CD14-positive monocyte (primary cell): ENCODE results near the gene MC3R. TPM values are rescaled to one million over a fixed set of nuclear protein-coding genes. Genes with fewer than 3 reads are reported as not detected.

ENCODE experiments used
- DNase-seq, 3 donors: peaks; one replicate each; pipeline ENCODE4 v3.0.0-alpha.2; 2011 to 2022
- H2AFZ ChIP-seq: 2 replicates; pipeline ENCODE4 v1.6.0; 2012; ENCODE audit warnings: mild to moderate bottlenecking, low read depth, low read length, inconsistent platforms; ENCODE audit not compliant: insufficient read depth, poor library complexity, severe bottlenecking
- H3K27ac ChIP-seq, 2 donors: 1 replicate in 1 of 2; 2 replicates in 1 of 2; pipeline ENCODE4 v1.5.1; 2012 to 2013; ENCODE audit warnings: low read length in 2 of 2, control low read depth in 1 of 2, inconsistent platforms in 1 of 2, low read depth in 1 of 2, mild to moderate bottlenecking in 1 of 2
- H3K27me3 ChIP-seq, 2 donors: one replicate each; pipeline versions ENCODE4 v1.6.0 to v1.6.1; 2011 to 2013; ENCODE audit warnings: low read length in 2 of 2; ENCODE audit not compliant: control insufficient read depth in 2 of 2, insufficient read depth in 2 of 2
- H3K36me3 ChIP-seq, 2 donors: replicated peaks in 1 of 2; 1 replicate in 1 of 2; 2 replicates in 1 of 2; pipeline versions ENCODE4 v1.5.1 to v1.6.1; 2012 to 2013; ENCODE audit warnings: low read length in 2 of 2, control low read depth in 1 of 2, inconsistent platforms in 1 of 2, mild to moderate bottlenecking in 1 of 2; ENCODE audit not compliant: insufficient read depth in 2 of 2, control insufficient read depth in 1 of 2
- H3K4me1 ChIP-seq, 2 donors: 1 replicate in 1 of 2; 2 replicates in 1 of 2; pipeline versions ENCODE4 v1.5.1 to v1.6.1; 2012 to 2013; ENCODE audit warnings: low read length in 2 of 2, control low read depth in 1 of 2, inconsistent platforms in 1 of 2, mild to moderate bottlenecking in 1 of 2, moderate library complexity in 1 of 2; ENCODE audit not compliant: insufficient read depth in 2 of 2, control insufficient read depth in 1 of 2
- H3K4me2 ChIP-seq: replicated peaks from 2 replicates; pipeline ENCODE3; 2012; ENCODE audit warnings: low read length, moderate library complexity, mild to moderate bottlenecking; ENCODE audit not compliant: poor library complexity, severe bottlenecking; ENCODE audit errors: extremely low read depth
- H3K4me3 ChIP-seq, 3 experiments: fragments of 200-600 bp in 1 of 3; sonication (generic) in 1 of 3; replicated peaks in 1 of 3; 1 replicate in 2 of 3; 2 replicates in 1 of 3; pipeline ENCODE4 v1.5.1; 2011 to 2013; ENCODE audit warnings: low read length in 3 of 3, mild to moderate bottlenecking in 3 of 3, control low read depth in 2 of 3, low read depth in 2 of 3, inconsistent platforms in 1 of 3, moderate library complexity in 1 of 3
- H3K79me2 ChIP-seq: 2 replicates; pipeline ENCODE4 v1.6.0; 2012; ENCODE audit warnings: mild to moderate bottlenecking, control low read depth, inconsistent platforms, low read length, moderate library complexity; ENCODE audit not compliant: insufficient read depth
- H3K9ac ChIP-seq: 2 replicates; pipeline ENCODE4 v1.6.0; 2017; ENCODE audit warnings: low read length, mild to moderate bottlenecking; ENCODE audit not compliant: insufficient read depth, poor library complexity, severe bottlenecking
- H3K9me3 ChIP-seq, 2 donors: replicated peaks in 1 of 2; 1 replicate in 1 of 2; 2 replicates in 1 of 2; pipeline versions ENCODE4 v1.5.1 to v1.6.1; 2012 to 2013; ENCODE audit warnings: low read length in 2 of 2, control low read depth in 1 of 2; ENCODE audit not compliant: control insufficient read depth in 1 of 2, insufficient read depth in 1 of 2
- H4K20me1 ChIP-seq: 2 replicates; pipeline ENCODE4 v1.6.0; 2012; ENCODE audit warnings: mild to moderate bottlenecking, low read length, control low read depth, moderate library complexity; ENCODE audit not compliant: insufficient read depth
- H3K27ac Mint-ChIP-seq, 7 donors: one replicate each; pipeline ENCODE4 v1.8.0; 2020; ENCODE audit warnings: mild to moderate bottlenecking in 7 of 7, mixed read lengths in 7 of 7, moderate library complexity in 6 of 7, inconsistent platforms in 2 of 7
- H3K27me3 Mint-ChIP-seq, 3 donors: one replicate each; pipeline ENCODE4 v1.8.0; 2021 to 2022; ENCODE audit warnings: low read depth in 3 of 3, mild to moderate bottlenecking in 3 of 3, mixed read lengths in 3 of 3, moderate library complexity in 3 of 3, inconsistent platforms in 1 of 3
- H3K36me3 Mint-ChIP-seq, 2 donors: one replicate each; pipeline ENCODE4 v1.8.0; 2020; ENCODE audit warnings: mixed read lengths in 2 of 2, inconsistent platforms in 1 of 2, mild to moderate bottlenecking in 1 of 2
- H3K4me1 Mint-ChIP-seq: one replicate; pipeline ENCODE4 v1.8.0; 2020; ENCODE audit warnings: mild to moderate bottlenecking, mixed read lengths
- H3K4me3 Mint-ChIP-seq, 2 donors: one replicate each; pipeline ENCODE4 v1.8.0; 2020; ENCODE audit warnings: mild to moderate bottlenecking in 2 of 2, mixed read lengths in 2 of 2, moderate library complexity in 1 of 2
- H3K9me3 Mint-ChIP-seq, 7 donors: one replicate each; pipeline ENCODE4 v1.8.0; 2020 to 2022; ENCODE audit warnings: mixed read lengths in 7 of 7, mild to moderate bottlenecking in 6 of 7, moderate library complexity in 6 of 7, inconsistent platforms in 2 of 7
- WGBS: methylation state at CpG from one replicate; pipeline ENCODE4 v1.1.5; 2013; ENCODE audit warnings: missing lambda C conversion rate; ENCODE audit not compliant: insufficient coverage; 5-methylcytosine and 5-hydroxymethylcytosine counted together
- intact Hi-C, 2 donors: fragments of 100-400 bp; cut with micrococcal nuclease; formaldehyde crosslinking; loops; one replicate each; pipeline versions ENCODE4 v1.15.0 to v1.15.1; 2023
- polyA plus RNA-seq, 3 donors: library from polyadenylated mRNA; depleted of rRNA in 1 of 3; unstranded in 2 of 3; stranded (reverse) in 1 of 3; fragments of 300-500 nt in 2 of 3; fragments of >200 nt in 1 of 3; fragmentation: Illumina TruSeq in 2 of 3; gene quantifications; 1 replicate in 2 of 3; 2 replicates in 1 of 3; pipeline ENCODE4 v1.2.3, GENCODE V29; 2012 to 2021
- TF ChIP-seq, protein P1 (sequence below): fragments of 200-600 bp; IDR thresholded peaks from one replicate; pipeline ENCODE4 v1.8.0; 2022; ENCODE audit warnings: antibody characterized with exemption, mild to moderate bottlenecking

MC3R gene
- polyA plus RNA-seq, 3 donors = not detected

DNA sequence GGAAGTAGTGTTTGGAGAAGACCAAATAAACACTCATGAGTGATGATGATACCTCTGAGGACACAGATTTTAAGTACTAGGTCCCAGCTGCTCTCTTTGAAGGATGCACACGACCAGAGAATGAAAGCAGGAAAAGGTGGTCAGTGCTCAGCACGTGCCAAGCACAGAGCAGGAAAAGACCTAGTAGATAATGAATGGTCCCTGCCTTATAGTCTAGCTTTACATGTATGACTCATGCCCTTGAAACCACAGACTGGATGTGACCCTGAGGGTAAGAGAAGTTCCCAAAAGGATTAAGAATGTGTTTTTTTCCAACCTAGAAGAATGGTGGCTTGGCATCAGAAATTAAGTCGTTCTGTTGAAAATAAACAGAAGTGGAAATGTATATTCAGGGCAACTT lies 2.8 kb upstream of the MC3R start:
- DNase-seq = no peak
- Histone ChIP-seq H3K4me1 (no peaks in the 10 kb centered on the region), H3K4me2 (no peak overlapping the region), H4K20me1 (no peaks in the 10 kb centered on the region), H3K4me3 (no peak overlapping the region), H3K27ac (no peak overlapping the region), H3K36me3 (no peaks in the 10 kb centered on the region), H3K27me3 (no peaks in the 10 kb centered on the region), H2AFZ (no peak overlapping the region), H3K9ac (no peak overlapping the region), H3K79me2 (no peaks in the 10 kb centered on the region), H3K9me3 (no peaks in the 10 kb centered on the region)
- TF ChIP-seq, protein P1, sequence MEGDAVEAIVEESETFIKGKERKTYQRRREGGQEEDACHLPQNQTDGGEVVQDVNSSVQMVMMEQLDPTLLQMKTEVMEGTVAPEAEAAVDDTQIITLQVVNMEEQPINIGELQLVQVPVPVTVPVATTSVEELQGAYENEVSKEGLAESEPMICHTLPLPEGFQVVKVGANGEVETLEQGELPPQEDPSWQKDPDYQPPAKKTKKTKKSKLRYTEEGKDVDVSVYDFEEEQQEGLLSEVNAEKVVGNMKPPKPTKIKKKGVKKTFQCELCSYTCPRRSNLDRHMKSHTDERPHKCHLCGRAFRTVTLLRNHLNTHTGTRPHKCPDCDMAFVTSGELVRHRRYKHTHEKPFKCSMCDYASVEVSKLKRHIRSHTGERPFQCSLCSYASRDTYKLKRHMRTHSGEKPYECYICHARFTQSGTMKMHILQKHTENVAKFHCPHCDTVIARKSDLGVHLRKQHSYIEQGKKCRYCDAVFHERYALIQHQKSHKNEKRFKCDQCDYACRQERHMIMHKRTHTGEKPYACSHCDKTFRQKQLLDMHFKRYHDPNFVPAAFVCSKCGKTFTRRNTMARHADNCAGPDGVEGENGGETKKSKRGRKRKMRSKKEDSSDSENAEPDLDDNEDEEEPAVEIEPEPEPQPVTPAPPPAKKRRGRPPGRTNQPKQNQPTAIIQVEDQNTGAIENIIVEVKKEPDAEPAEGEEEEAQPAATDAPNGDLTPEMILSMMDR = no peak
- peaks cover 0 to 4% (median under 1%) of the 10 kb centered on the region in 7 donors for H3K9me3 Mint-ChIP-seq
- 0% methylated on average over 2 of the region's 3 CpGs for WGBS
- H3K4me1 Mint-ChIP-seq = no peaks in the 10 kb centered on the region
- intact Hi-C loops = no loop called here
- H3K36me3 Mint-ChIP-seq = no peaks in the 10 kb centered on the region
- no peak overlapping the region for H3K4me3 Mint-ChIP-seq
- no peak overlapping the region for H3K27ac Mint-ChIP-seq
- H3K27me3 Mint-ChIP-seq = peaks cover 5 to 8% (median 8%) of the 10 kb centered on the region in 3 donors

GRCh38 chr20:56249244-56249955 lies 868 bp downstream of the MC3R start:
- Histone ChIP-seq H3K9me3 (no peaks in the 10 kb centered on the region), H3K4me3 (no peak overlapping the region), H3K4me1 (no peaks in the 10 kb centered on the region), H3K4me2 (no peak overlapping the region), H3K79me2 (no peaks in the 10 kb centered on the region), H3K27me3 (no peaks in the 10 kb centered on the region), H3K36me3 (no peaks in the 10 kb centered on the region), H3K9ac (no peak overlapping the region), H4K20me1 (no peaks in the 10 kb centered on the region), H2AFZ (no peak overlapping the region), H3K27ac (no peak overlapping the region)
- DNase-seq = no peak
- TF ChIP-seq, protein P1 = peak; percentile 10
- Mint-ChIP-seq H3K27me3 (peaks cover 7 to 8% (median 8%) of the 10 kb centered on the region in 3 donors), H3K36me3 (no peaks in the 10 kb centered on the region), H3K9me3 (peaks cover 0 to 4% (median 0%) of the 10 kb centered on the region in 7 donors), H3K4me3 (peak overlapping the region in 1 of 2 donors; percentile 17), H3K4me1 (no peaks in the 10 kb centered on the region), H3K27ac (peak overlapping the region in 1 of 7 donors; percentile 48)
- WGBS = 64% methylated on average over 24 of the region's 32 CpGs
- intact Hi-C loops = no loop called here
